Neuronal stem cell (in vitro differentiated cells): ENCODE data around the gene ENKUR. TPM values are rescaled to one million over a fixed set of nuclear protein-coding genes. Genes with fewer than 3 reads are reported as not detected.
A peak's percentile ranks its signal among the peaks of the same experiment; 100 is the strongest.

ENCODE experiments used
- DNase-seq: peaks from one replicate; pipeline ENCODE4 v3.0.0-alpha.2; 2013; ENCODE audit warnings: low spot score
- H2AFZ ChIP-seq: one replicate; pipeline ENCODE4 v1.6.1; 2013; ENCODE audit warnings: mild to moderate bottlenecking, low read length, inconsistent platforms
- H2AK5ac ChIP-seq: 2 replicates; pipeline ENCODE4 v1.6.1; 2013; ENCODE audit warnings: low read depth, mild to moderate bottlenecking, inconsistent platforms, low read length, moderate library complexity, mixed read lengths
- H2BK120ac ChIP-seq: 2 replicates; pipeline ENCODE4 v1.6.1; 2013; ENCODE audit warnings: low read depth, mild to moderate bottlenecking, inconsistent platforms, low read length, moderate library complexity, mixed read lengths
- H2BK12ac ChIP-seq: one replicate; pipeline ENCODE4 v1.6.1; 2013; ENCODE audit warnings: low read length, inconsistent platforms
- H2BK15ac ChIP-seq: 2 replicates; pipeline ENCODE4 v1.6.1; 2013; ENCODE audit warnings: mild to moderate bottlenecking, low read length, inconsistent platforms, mixed read lengths
- H2BK5ac ChIP-seq: one replicate; pipeline ENCODE4 v1.6.1; 2013; ENCODE audit warnings: inconsistent platforms, mild to moderate bottlenecking, low read length, moderate library complexity
- H3K14ac ChIP-seq: one replicate; pipeline ENCODE4 v1.6.1; 2013; ENCODE audit warnings: low read length, inconsistent platforms
- H3K18ac ChIP-seq: 2 replicates; pipeline ENCODE4 v1.6.1; 2013; ENCODE audit warnings: low read length, inconsistent platforms
- H3K23ac ChIP-seq: 2 replicates; pipeline ENCODE4 v1.6.1; 2013; ENCODE audit warnings: low read depth, mild to moderate bottlenecking, mixed read lengths, low read length, inconsistent platforms; ENCODE audit not compliant: poor library complexity
- H3K27ac ChIP-seq: replicated peaks from 3 replicates; pipeline ENCODE4 v1.5.1; 2013; ENCODE audit warnings: low read length, inconsistent platforms
- H3K27me3 ChIP-seq, 3 experiments: 2 replicates each; pipeline ENCODE4 v1.6.1; 2013; ENCODE audit warnings: low read length in 3 of 3, mild to moderate bottlenecking in 2 of 3, inconsistent platforms in 1 of 3, low read depth in 1 of 3, mixed read lengths in 1 of 3, moderate library complexity in 1 of 3; ENCODE audit not compliant: control insufficient read depth in 3 of 3, insufficient read depth in 3 of 3
- H3K36me3 ChIP-seq, 2 donors: replicated peaks in 1 of 2; 2 replicates each; pipeline ENCODE4 v1.6.1; 2013; ENCODE audit warnings: low read length in 2 of 2; ENCODE audit not compliant: control insufficient read depth in 2 of 2, insufficient read depth in 2 of 2
- H3K4ac ChIP-seq: 2 replicates; pipeline ENCODE4 v1.6.1; 2013; ENCODE audit warnings: inconsistent platforms, mild to moderate bottlenecking, low read length, moderate library complexity
- H3K4me1 ChIP-seq, 2 donors: 1 replicate in 1 of 2; 2 replicates in 1 of 2; pipeline ENCODE4 v1.6.1; 2013; ENCODE audit warnings: low read length in 2 of 2, low read depth in 1 of 2; ENCODE audit not compliant: control insufficient read depth in 2 of 2, insufficient read depth in 1 of 2
- H3K4me2 ChIP-seq: one replicate; pipeline ENCODE4 v1.6.1; 2013; ENCODE audit warnings: mild to moderate bottlenecking, low read length, inconsistent platforms; ENCODE audit not compliant: insufficient read depth, poor library complexity, severe bottlenecking
- H3K4me3 ChIP-seq, 2 donors: 2 replicates each; pipeline ENCODE4 v1.5.1; 2013; ENCODE audit warnings: low read length in 2 of 2, mild to moderate bottlenecking in 2 of 2, inconsistent platforms in 1 of 2, moderate library complexity in 1 of 2
- H3K79me1 ChIP-seq: one replicate; pipeline ENCODE4 v1.6.1; 2013; ENCODE audit warnings: low read depth, mild to moderate bottlenecking, inconsistent platforms, low read length, moderate library complexity
- H3K9ac ChIP-seq: one replicate; pipeline ENCODE4 v1.6.1; 2013; ENCODE audit warnings: mild to moderate bottlenecking, low read depth, low read length, inconsistent platforms; ENCODE audit not compliant: poor library complexity
- H3K9me3 ChIP-seq, 2 donors: replicated peaks in 1 of 2; 2 replicates each; pipeline versions ENCODE3 to v1.6.1; 2013; ENCODE audit warnings: low read length in 2 of 2, mild to moderate bottlenecking in 2 of 2, inconsistent platforms in 1 of 2, low read depth in 1 of 2, mixed read lengths in 1 of 2, moderate library complexity in 1 of 2; ENCODE audit not compliant: control insufficient read depth in 2 of 2, insufficient read depth in 1 of 2
- H4K8ac ChIP-seq: one replicate; pipeline ENCODE4 v1.6.1; 2013; ENCODE audit warnings: low read depth, mild to moderate bottlenecking, inconsistent platforms, low read length, moderate library complexity
- H4K91ac ChIP-seq: one replicate; pipeline ENCODE4 v1.6.1; 2013; ENCODE audit warnings: low read length, low read depth, mild to moderate bottlenecking, inconsistent platforms; ENCODE audit not compliant: poor library complexity
- WGBS, 2 donors: extraction: QIAGEN DNeasy Blood & Tissue Kit; methylation state at CpG; one replicate each; pipeline ENCODE4 v1.1.7; 2013; ENCODE audit warnings: missing lambda C conversion rate in 2 of 2, mixed read lengths in 1 of 2; ENCODE audit not compliant: insufficient read length in 2 of 2, insufficient replicate concordance in 1 of 2; ENCODE audit errors: extremely low coverage in 2 of 2; 5-methylcytosine and 5-hydroxymethylcytosine counted together
- polyA plus RNA-seq, 2 experiments: library from polyadenylated mRNA; stranded (reverse); fragments of 200-250 nt; gene quantifications; one replicate each; pipeline ENCODE4 v1.2.3, GENCODE V29; 2013

Gene ENKUR, protein sequence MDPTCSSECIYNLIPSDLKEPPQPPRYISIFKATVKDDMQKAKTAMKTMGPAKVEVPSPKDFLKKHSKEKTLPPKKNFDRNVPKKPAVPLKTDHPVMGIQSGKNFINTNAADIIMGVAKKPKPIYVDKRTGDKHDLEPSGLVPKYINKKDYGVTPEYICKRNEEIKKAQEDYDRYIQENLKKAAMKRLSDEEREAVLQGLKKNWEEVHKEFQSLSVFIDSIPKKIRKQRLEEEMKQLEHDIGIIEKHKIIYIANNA
- 0.85 TPM for polyA plus RNA-seq (2013, experiment 1 of 2)
- polyA plus RNA-seq (2013, experiment 2 of 2) = 0.89 TPM

DNA sequence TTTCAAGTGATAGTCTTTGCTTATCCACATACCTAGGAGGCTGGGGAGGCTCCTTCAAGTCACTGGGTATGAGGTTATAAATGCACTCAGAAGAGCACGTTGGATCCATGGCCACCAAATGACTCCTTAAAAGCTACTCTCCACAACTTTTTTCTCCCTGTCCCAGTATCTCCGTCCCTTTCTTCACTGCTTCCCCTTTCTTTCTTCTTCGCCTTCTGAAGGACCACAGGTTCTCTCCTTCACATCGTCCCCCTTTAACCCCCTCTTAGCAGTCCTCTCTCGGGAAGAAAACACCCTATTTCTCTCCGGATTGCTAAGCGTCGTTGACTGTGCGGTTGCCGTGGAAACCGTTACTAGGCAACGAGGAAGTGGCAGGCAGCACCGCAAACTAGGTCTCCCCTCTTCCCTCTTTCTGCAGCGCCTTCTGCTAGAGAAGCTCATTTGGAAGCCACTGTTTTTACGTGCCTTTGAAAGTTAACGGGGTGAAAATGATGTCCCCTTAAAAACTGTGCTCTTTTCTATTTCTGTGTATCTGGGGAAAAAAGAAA is at the start of gene ENKUR:
Gene ENKUR, minus strand, starts transcription at position 331 of the 548 bp plus-strand sequence. Its CDS starts 222 bp downstream, at position 109.
- WGBS, 2 donors = no CpG with 5 or more reads among the region's 16 CpGs
- Histone ChIP-seq H3K27me3 (no peaks in the 10 kb centered on the region), H2BK5ac (peak within 1 kb of the TSS; percentile 70), H3K27ac (peak within 1 kb of the TSS; percentile 99), H2AFZ (peak within 1 kb of the TSS; percentile 85), H3K36me3 (no peaks in the 10 kb centered on the region), H3K9me3 (no peaks in the 10 kb centered on the region), H3K18ac (peak within 1 kb of the TSS; percentile 100), H3K23ac (peak within 1 kb of the TSS; percentile 87), H3K4me2 (peak within 1 kb of the TSS; percentile 94), H3K4ac (no peak within 1 kb of the TSS), H3K79me1 (no peaks in the 10 kb centered on the region), H2BK12ac (no peak within 1 kb of the TSS), H3K9ac (peak within 1 kb of the TSS; percentile 85), H4K8ac (peak within 1 kb of the TSS; percentile 78), H2BK120ac (no peak within 1 kb of the TSS), H3K4me3 (peak within 1 kb of the TSS; percentile 80 to 85), H2AK5ac (peak within 1 kb of the TSS; percentile 86), H3K4me1 (peaks cover 0 to 1% of the 10 kb centered on the region in 2 donors), H2BK15ac (no peak within 1 kb of the TSS), H3K14ac (peak within 1 kb of the TSS; percentile 67), H4K91ac (no peak within 1 kb of the TSS)
- DNase-seq = peak; percentile 98

DNA sequence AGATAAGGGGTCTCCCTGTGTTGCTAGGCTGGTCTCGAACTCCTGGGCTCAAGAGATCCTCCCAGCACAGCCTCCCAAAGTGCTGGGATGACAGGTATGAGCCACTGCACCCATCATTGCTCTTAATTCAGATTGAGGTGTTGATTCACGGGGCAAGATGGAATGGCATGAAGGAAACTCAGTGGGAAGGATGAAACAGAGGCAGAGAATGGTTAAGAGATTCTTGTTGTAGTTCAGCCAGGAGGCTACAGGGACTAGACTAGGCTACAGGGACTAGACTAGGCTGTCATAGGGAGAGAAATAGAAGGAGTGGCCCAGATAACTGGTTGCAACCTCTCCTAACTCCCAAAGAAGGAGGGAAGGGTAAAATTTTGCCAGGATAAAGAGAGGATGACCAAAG is 48.4 kb upstream of the ENKUR start:
- H2BK5ac ChIP-seq = no peak overlapping the region
- H3K23ac ChIP-seq = no peak overlapping the region
- H2AK5ac ChIP-seq = no peak overlapping the region
- DNase-seq = no peak
- H4K91ac ChIP-seq = no peak overlapping the region
- no peaks in the 10 kb centered on the region for H3K9me3 ChIP-seq
- no CpG with 5 or more reads among the region's 2 CpGs for WGBS, 2 donors
- no peak overlapping the region for H3K4me3 ChIP-seq
- H4K8ac ChIP-seq = no peak overlapping the region
- no peak overlapping the region for H2AFZ ChIP-seq
- no peak overlapping the region for H2BK15ac ChIP-seq
- no peaks in the 10 kb centered on the region for H3K79me1 ChIP-seq
- no peak overlapping the region for H3K4me2 ChIP-seq
- no peak overlapping the region for H3K27ac ChIP-seq
- no peak overlapping the region for H2BK120ac ChIP-seq
- H3K4ac ChIP-seq = no peak overlapping the region
- peaks cover 3 to 6% of the 10 kb centered on the region in 2 donors for H3K4me1 ChIP-seq
- H3K14ac ChIP-seq = no peak overlapping the region
- no peak overlapping the region for H3K9ac ChIP-seq
- H2BK12ac ChIP-seq = no peak overlapping the region
- no peak overlapping the region for H3K18ac ChIP-seq
- no peaks in the 10 kb centered on the region for H3K36me3 ChIP-seq
- no peaks in the 10 kb centered on the region for H3K27me3 ChIP-seq

DNA sequence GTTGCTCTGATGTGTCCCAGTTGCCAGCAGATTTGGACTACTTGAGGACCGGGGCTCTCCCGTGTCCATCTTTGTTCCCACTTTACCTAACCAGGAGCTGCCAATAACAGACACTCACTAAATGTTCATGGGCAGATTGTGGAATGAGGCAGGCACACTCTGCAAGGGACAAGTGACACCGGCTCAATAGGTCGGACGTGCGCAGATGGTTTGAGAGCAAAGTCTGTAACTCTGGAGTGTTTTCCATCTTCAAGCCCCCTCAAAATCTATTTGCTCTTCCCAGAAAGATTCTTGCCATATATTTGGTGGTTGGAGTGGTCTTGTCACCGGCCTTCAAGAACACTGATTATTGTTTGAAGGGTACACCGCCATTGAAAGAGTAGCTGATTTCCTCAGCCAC is 47.7 kb upstream of the ENKUR start:
- no peak overlapping the region for H2AFZ ChIP-seq
- no peak overlapping the region for H3K9ac ChIP-seq
- no CpG with 5 or more reads among the region's 8 CpGs for WGBS, 2 donors

DNA sequence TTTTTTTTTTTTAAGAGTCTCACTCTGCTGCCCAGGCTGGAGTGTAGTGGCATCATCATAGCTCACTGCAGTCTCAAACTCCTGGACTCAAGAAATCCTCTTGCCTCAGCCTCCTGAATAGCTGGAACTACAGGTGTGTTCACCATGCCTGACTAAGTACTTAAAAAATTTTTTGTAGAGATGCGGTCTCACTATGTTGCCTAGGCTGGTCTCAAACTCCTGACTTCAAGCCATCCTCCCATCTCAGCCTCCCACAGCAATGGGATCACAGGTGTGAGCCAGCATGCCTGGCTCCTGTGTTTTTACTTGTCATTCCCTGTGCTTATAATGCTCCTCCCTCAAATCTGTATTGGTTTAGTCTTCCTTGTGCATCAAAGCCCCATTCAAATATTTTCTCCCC is 47.2 kb upstream of the ENKUR start:
- H3K9me3 ChIP-seq = no peaks in the 10 kb centered on the region
- no peak overlapping the region for H3K14ac ChIP-seq
- H4K91ac ChIP-seq = no peak overlapping the region
- no peak overlapping the region for H3K18ac ChIP-seq
- no peak overlapping the region for H2BK120ac ChIP-seq
- no peaks in the 10 kb centered on the region for H3K27me3 ChIP-seq
- no peak overlapping the region for H3K4me3 ChIP-seq
- no CpG with 5 or more reads among the region's 1 CpG for WGBS, 2 donors
- H3K4ac ChIP-seq = no peak overlapping the region
- no peak for DNase-seq
- no peaks in the 10 kb centered on the region for H3K79me1 ChIP-seq
- H2BK12ac ChIP-seq = no peak overlapping the region
- H2BK15ac ChIP-seq = no peak overlapping the region
- no peak overlapping the region for H3K4me2 ChIP-seq
- no peaks in the 10 kb centered on the region for H3K36me3 ChIP-seq
- peaks cover 2 to 4% of the 10 kb centered on the region in 2 donors for H3K4me1 ChIP-seq
- no peak overlapping the region for H4K8ac ChIP-seq
- H3K27ac ChIP-seq = no peak overlapping the region
- no peak overlapping the region for H2AK5ac ChIP-seq
- no peak overlapping the region for H3K9ac ChIP-seq
- no peak overlapping the region for H3K23ac ChIP-seq
- H2BK5ac ChIP-seq = no peak overlapping the region
- no peak overlapping the region for H2AFZ ChIP-seq

More for the DNA sequence above, 47.7 kb upstream of the ENKUR start:
- H3K23ac ChIP-seq = no peak overlapping the region
- H3K4me2 ChIP-seq = no peak overlapping the region
- no peak overlapping the region for H2BK12ac ChIP-seq
- no peak overlapping the region for H3K18ac ChIP-seq
- H2AK5ac ChIP-seq = no peak overlapping the region
- no peak for DNase-seq
- H2BK5ac ChIP-seq = no peak overlapping the region
- H3K14ac ChIP-seq = no peak overlapping the region
- H3K4me1 ChIP-seq = peaks cover 3 to 6% of the 10 kb centered on the region in 2 donors
- H3K4ac ChIP-seq = no peak overlapping the region
- H4K8ac ChIP-seq = no peak overlapping the region
- H2BK120ac ChIP-seq = no peak overlapping the region
- no peak overlapping the region for H2BK15ac ChIP-seq
- H3K79me1 ChIP-seq = no peaks in the 10 kb centered on the region
- H4K91ac ChIP-seq = no peak overlapping the region
- H3K4me3 ChIP-seq = no peak overlapping the region
- H3K9me3 ChIP-seq = no peaks in the 10 kb centered on the region
- H3K27ac ChIP-seq = no peak overlapping the region
- H3K27me3 ChIP-seq = no peaks in the 10 kb centered on the region
- H3K36me3 ChIP-seq = no peaks in the 10 kb centered on the region
